Superior temporal gyrus (tissue), 1 donor: ENCODE results near the gene ZNF469.

Source experiments
- DNase-seq: peaks from one replicate; pipeline ENCODE4 v3.0.0-alpha.2; 2016; ENCODE audit errors: extremely low spot score

The ZNF469 gene

DNA sequence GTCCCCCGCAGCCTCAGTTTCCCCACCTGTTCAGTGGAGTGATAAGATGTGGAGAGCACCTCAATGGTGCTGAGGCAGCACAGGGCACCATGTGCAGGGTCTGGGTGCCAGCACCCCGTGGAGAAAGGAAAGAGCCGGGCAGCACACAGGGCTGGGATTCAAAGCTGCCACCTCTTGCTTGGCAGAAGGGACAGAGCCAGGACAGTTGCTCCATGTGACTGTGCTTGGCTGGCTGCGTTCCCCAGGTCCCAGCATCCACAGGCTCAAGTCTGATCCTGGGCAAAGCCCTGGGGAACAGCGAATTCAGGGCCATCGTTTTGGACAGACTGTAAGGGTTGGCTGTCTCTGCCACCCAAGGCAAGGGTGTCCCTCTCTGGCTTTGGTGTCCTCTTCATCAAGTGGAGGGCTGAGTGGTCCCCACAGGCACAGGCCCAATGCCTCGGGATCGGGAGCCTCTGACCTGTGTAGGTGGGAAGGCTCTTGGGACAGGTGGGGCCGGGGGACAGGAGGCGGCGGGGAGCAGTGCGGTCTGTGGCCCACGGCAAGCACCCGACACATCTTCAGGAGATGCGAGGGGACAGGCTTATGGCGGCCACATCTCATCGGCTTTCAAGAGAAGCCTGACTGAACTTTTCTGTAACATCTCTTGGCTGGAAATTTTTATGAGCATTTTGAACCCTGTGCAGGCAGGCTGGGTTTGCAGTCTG is 8.5 kb downstream of the ZNF469 start:
- no peak for DNase-seq

DNA sequence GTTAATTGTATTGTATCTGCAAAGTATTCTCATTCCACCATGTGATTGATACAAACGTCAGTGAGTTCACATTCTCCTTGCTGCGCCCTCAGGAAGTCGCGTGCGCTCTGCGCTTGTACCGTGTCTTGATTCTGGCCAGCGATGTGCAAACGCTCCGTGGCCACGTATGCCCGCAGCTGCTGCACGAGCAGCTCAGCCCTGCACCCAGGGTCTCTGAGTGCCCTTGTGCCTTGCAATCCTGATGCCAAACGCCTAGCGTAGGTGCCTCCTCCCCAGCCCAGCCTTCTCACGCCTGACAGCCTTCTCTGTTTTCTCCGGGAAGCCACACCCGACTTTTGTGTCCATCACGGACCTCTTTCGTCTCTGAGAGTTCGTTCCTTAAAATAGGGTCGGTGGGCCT is 9.4 kb downstream of the ZNF469 start:
- DNase-seq = no peak

DNA sequence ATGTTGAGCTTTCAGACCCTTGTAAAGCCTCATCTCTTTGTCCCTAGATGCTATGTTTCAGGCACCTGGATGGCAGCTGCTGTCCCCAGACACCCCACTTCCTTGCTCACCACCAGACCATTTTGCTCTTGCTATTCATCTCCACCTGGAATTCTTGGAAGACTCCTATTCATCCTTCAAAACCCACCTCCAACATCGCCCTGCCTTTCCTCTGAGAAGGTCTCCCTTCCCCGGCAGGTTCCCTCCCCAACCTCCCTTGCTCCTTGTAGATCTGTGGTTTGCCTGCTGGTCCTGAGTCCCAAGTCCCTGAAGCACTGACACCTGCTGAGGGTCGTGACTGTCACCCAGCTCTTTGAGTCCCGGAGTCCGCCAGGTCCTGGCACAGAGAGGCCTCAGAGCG is 9.9 kb downstream of the ZNF469 start:
- DNase-seq = no peak

GRCh38 chr16:88393034-88393433 is 10.3 kb downstream of the ZNF469 start:
- no peak for DNase-seq

GRCh38 chr16:88393571-88393970 is 10.8 kb downstream of the ZNF469 start:
- DNase-seq = no peak

DNA sequence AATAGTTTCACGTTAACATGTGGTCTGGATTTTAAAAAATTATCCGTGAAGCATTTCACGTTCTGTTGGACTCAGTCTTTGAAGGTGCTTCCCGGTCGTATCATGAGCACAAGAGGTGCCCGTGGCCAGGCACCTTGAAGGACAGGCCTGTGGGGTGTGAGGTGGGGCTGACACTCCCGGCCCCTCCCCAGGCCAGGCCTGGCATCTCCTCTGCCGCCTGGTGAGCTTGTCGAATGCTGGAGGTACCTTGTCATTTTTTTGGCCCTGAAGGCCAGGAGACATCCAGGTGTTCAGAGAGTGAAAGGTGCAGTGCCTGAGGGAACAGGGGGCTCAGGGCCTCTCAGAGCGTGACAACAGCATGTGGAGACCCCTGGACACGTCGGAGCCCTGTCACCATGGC is 11.7 kb downstream of the ZNF469 start:
- no peak for DNase-seq

DNA sequence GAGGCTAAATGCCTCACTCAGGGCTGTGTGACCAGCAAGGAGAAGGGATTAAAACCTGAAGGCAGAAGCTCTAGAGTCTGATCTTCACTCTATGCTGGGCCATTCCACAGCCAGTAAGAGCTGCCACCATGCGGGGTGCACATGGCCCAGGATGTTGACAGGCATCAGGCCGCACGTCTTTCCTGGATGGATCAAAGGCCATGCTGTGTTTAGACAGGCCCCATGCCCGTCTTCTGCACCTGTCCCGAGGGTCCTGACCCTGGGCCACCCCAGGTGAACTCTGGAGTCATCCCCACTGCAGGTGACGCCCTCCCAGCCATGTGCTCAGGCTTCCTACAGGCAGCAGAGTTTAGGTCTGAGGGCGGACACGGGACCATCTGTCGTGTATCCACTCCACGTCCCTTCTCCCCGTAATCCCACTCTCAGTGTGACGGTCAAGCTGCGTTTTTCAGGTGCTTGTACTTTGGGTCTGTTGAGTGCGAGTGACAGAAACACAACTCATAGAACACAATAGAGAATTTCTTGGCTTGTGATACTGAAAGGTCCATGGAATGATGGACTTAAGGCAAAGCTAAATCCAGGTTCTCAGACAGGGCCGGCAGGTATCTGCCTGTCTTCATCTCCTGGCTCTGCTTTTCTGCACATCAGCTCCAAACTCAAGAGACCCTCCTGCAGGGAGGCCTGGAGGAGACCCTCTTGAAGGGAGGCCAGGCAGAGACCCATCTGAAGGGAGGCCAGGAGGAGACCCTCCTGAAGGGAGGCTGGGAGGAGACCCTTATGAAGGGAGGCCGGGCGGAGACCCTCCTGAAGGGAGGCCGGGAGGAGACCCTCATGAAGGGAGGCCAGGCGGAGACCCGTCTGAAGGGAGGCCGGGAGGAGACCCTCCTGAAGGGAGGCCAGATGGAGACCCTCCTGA is 13.2 kb downstream of the ZNF469 start:
- DNase-seq = no peak

- DNase-seq = no peak
Observed at GRCh38 chr16:88398170-88398873, 15.6 kb downstream of the ZNF469 start.

- no peak for DNase-seq
Observed at GRCh38 chr16:88398874-88399178, 16.1 kb downstream of the ZNF469 start.

GRCh38 chr16:88400186-88400585 is 17.4 kb downstream of the ZNF469 start:
- DNase-seq = no peak

GRCh38 chr16:88401604-88402246 is 19.0 kb downstream of the ZNF469 start:
- DNase-seq = no peak

- DNase-seq = no peak
Observed at GRCh38 chr16:88402551-88403240, 19.9 kb downstream of the ZNF469 start.

DNA sequence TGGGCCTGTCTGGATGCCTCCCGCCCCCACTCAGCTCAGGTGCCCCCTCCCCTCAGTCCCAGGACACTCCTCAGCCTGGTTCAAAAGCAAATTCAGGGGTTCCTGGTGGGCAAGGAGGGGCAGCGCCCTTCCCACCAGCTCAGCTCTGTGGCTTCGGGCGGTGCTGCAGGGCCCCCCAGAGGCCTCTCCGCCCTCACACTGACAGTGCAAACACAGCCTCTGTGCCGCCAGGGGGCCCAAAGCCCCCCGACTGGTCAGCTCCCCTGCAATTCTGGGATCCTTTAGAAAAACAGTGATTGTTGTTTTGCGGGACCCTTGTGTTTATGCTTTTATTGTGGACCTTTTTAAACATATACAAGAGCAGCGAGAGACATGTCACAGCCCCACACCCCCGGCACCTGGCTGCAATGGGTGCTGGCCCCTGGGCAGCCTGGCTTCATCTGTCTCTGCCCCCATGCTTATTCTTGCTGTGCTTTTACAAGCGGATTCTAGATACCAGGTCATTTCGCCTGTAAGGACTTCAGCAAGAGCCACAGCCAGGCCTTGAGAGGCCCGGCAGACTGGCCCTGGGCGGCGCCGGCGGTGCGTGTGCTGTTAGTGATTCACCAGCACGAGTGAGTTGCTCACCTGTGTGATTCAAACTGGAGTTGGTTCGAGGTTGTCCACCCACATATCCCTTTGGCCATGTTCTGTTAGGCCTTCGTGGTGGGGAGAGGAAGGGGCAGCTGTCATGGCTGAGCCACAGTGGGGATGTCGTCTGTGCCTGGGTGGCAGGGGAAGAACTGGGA is 21.2 kb downstream of the ZNF469 start:
- DNase-seq = no peak

DNA sequence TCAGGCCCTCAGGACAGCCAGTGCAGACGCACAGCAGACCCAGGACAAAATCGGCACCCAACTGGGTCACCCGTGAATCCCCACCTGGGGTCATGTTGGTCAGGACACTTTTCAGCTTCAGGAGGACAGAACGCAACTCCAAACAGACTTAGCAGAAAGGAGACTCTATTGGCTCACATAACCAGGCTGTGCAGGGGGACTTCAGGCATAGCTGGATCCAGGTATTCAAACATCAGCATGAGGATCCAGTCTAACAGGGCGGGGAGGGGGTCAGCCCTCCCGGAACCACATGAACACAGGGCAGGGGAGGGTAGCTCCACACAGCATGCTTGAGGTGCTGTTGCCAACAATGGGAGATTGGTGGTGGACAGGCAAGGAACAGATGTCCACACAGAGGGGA is 22.0 kb downstream of the ZNF469 start:
- no peak for DNase-seq

- DNase-seq = no peak
Observed at GRCh38 chr16:88405216-88406060, 22.7 kb downstream of the ZNF469 start.

DNA sequence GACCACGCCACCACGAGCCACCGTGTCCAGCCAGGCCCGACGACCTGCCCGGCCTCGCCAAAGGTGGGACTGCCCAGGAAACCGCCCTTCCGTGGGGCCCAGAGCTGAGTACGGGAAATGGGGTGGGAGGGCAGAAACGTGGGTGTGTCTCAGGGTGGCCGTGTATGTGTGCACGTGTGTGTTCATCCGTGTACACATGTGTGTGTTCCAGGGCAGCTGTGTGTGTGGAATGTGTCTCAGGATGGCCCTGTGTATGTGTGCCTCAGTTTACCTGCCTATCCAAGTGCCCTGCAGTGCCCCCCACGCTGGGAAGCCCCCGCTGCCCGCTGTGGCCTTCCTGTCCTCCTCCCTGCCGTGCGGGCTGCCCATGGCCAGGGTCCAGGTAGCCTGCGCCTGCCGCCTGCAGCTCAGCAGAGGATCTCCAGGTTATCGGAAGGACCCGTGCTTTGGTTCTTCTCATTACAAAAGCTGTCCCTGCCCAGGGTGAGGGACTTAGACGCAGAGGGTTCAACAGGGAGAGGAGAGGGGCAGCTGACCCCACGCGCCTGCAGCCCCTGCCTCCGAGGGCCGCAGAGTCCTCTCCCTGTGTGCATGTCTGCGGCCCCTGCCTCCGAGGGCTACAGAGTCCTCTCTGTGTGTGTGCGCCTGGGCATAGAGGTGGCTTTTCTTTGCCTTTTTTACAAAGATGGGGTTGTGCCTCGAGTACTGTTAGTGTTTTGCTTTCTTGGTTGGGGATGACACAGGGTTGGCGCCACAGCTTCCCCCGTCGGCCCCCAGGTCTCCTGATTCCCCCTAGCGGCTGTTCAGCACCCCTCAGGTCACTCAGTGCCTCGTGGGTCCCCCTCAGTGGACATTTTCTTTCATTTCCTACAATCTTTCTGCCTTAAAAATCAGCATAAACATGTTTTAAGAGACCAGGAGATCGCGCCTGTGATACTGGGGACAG is 23.6 kb downstream of the ZNF469 start:
- DNase-seq = no peak

DNA sequence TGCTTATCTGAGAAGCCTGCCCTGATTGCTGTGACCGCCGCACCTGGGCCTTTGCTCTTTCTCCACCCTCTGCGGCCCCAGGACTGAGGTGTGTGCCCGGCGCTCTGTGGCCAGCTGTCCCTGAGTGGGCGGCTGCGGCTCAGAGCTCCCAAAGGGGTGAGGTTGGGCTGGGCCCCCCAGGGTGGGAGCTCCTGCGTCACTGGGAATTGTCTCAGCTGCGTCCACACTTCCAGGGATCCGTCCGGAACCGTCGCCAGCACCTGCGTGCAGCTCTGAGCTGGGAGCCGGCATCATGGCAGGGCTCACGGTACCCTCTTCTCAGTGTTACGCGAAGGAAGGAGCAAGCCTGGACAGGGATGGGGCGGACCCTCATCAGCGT is 24.3 kb downstream of the ZNF469 start:
- no peak for DNase-seq

- no peak for DNase-seq
Observed at GRCh38 chr16:88407807-88408206, 25.0 kb downstream of the ZNF469 start.
